ENCODE measurements around the gene ECEL1.

DNA sequence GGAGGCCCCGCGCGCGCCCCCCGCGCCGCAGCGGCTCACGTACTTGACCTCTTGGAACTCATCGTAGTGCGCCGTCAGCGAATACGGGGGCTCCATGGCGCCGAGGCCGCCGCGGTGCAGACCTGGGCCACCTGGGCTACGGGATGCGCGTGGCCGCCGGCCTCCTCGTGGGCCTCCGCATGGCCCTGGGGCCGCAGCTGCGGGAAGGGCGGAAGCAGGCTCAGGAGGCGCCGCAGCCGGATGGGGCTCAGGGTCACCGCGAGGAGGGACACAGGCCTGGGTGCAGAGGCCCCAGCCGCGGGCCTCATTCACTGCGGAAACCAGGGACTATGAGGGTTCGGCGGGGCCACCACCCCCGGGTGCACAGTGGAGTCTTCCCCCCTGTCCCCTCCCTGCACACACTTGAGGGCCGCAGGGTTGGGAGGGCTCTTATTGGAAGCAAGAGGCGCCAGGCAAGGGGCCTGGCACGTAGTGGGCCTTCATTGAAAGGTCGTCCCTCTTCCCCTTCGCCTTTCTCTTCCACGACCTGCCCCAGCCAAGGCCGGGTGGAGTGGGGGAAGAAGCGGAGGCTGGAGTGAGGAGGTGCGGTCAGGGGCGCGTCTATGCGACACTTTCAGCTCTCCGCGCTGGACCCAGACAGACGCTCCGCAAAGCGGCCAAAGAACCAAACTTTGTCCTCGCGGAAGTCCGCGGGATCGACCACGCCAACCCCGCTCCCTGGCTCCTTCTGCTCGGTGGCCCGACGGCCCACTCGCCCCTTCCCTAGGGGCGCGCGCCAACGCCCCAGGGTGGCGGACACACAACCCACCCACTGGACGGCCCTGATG is 863 bp downstream of the ECEL1 start:
- TF ChIP-seq TAF1 (IDR thresholded peaks at IDR 0.05; ENCODE audit: control insufficient read depth, extremely low read depth, insufficient read depth, low read length, severe bottlenecking): no peak
- TF ChIP-seq KAT2B (IDR thresholded peaks at IDR 0.05; ENCODE audit: low read depth, low read length): no peak
